Smooth muscle cell (in vitro differentiated cells): ENCODE data around the gene GPR173. TPM values are rescaled to one million over a fixed set of nuclear protein-coding genes. Genes with fewer than 3 reads are reported as not detected.

ENCODE experiments used
- DNase-seq: peaks from one replicate; lab custom pipeline; 2025; ENCODE audit not compliant: unreplicated experiment; lab: John Stamatoyannopoulos, UW
- H2AFZ ChIP-seq: fragments of 200-600 bp; sonication (generic); 2 replicates; pipeline ENCODE4 v1.6.0; 2016; ENCODE audit warnings: antibody characterized with exemption, low read depth, mild to moderate bottlenecking
- H3F3A ChIP-seq: fragments of 200-600 bp; sonication (generic); 2 replicates; pipeline ENCODE4 v1.6.0; 2017; ENCODE audit warnings: antibody characterized with exemption, low read depth
- H3K27ac ChIP-seq: fragments of 200-600 bp; sonication (generic); 2 replicates; pipeline ENCODE4 v1.5.1; 2016; ENCODE audit warnings: low read depth, mild to moderate bottlenecking
- H3K27me3 ChIP-seq: fragments of 200-600 bp; sonication (generic); 2 replicates; pipeline ENCODE4 v1.6.1; 2016; ENCODE audit warnings: low read depth, mild to moderate bottlenecking
- H3K36me3 ChIP-seq: fragments of 200-600 bp; sonication (generic); 2 replicates; pipeline ENCODE4 v1.5.1; 2016; ENCODE audit warnings: low read depth
- H3K4me1 ChIP-seq: fragments of 200-600 bp; sonication (generic); 2 replicates; pipeline ENCODE4 v1.5.1; 2016; ENCODE audit warnings: low read depth
- H3K4me2 ChIP-seq: fragments of 200-600 bp; sonication (generic); 2 replicates; pipeline ENCODE4 v1.6.0; 2016; ENCODE audit warnings: mild to moderate bottlenecking
- H3K4me3 ChIP-seq: fragments of 200-600 bp; sonication (generic); 2 replicates; pipeline ENCODE4 v1.5.1; 2016; ENCODE audit warnings: mild to moderate bottlenecking
- H3K79me2 ChIP-seq: fragments of 200-600 bp; sonication (generic); 2 replicates; pipeline ENCODE4 v1.6.0; 2016; ENCODE audit warnings: low read depth, mild to moderate bottlenecking
- H3K9ac ChIP-seq: fragments of 200-600 bp; sonication (generic); 2 replicates; pipeline ENCODE4 v1.6.0; 2016; ENCODE audit warnings: low read depth
- H3K9me3 ChIP-seq: fragments of 200-600 bp; sonication (generic); replicated peaks from 2 replicates; pipeline ENCODE4 v1.5.1; 2016; ENCODE audit warnings: low read depth
- H4K20me1 ChIP-seq: fragments of 200-600 bp; sonication (generic); 2 replicates; pipeline ENCODE4 v1.6.0; 2016; ENCODE audit warnings: low read depth
- CTCF ChIP-seq: fragments of 200-600 bp; sonication (generic); IDR thresholded peaks from 2 replicates; pipeline ENCODE4 v1.5.1; 2017; ENCODE audit warnings: borderline replicate concordance, mild to moderate bottlenecking, antibody characterized with exemption; ENCODE audit not compliant: insufficient read depth, poor library complexity, severe bottlenecking
- WGBS: methylation state at CpG from one replicate; pipeline ENCODE4 v1.1.7; 2016; ENCODE audit warnings: low lambda C conversion rate; 5-methylcytosine and 5-hydroxymethylcytosine counted together
- polyA plus RNA-seq: library from polyadenylated mRNA; unstranded; fragments of >200 nt; fragmentation: Nextera tagmentation; extraction: Ambion mirVana; gene quantifications from 2 replicates; pipeline ENCODE4 v1.2.1, GENCODE V29; 2016
- total RNA-seq: library from RNA; depleted of rRNA; stranded (reverse); fragments of >200 nt; gene quantifications from 2 replicates; pipeline ENCODE4 v1.2.3, GENCODE V29; 2014

The GPR173 gene
- total and polyA plus RNA-seq, 2 experiments from 2014 or later = 0.63 to 5.5 TPM

GRCh38 chrX:53073115-53073586, 24.6 kb downstream of the GPR173 start:
- WGBS = 82% methylated on average over 6 of the region's 6 CpGs

GRCh38 chrX:53075011-53075410, 26.4 kb downstream of the GPR173 start:
- Histone ChIP-seq H3K27me3 (no peaks in the 10 kb centered on the region), H3K4me2 (no peak overlapping the region), H3K27ac (no peak overlapping the region), H3F3A (no peaks in the 10 kb centered on the region), H3K9ac (no peak overlapping the region), H3K36me3 (no peaks in the 10 kb centered on the region), H2AFZ (no peak overlapping the region), H4K20me1 (peaks cover 7% of the 10 kb centered on the region), H3K4me1 (peaks cover 3% of the 10 kb centered on the region), H3K9me3 (no peaks in the 10 kb centered on the region), H3K79me2 (no peaks in the 10 kb centered on the region), H3K4me3 (no peak overlapping the region)
- no peak for TF ChIP-seq CTCF
- 80% methylated on average over 7 of the region's 7 CpGs for WGBS
- DNase-seq = no peak

More at GRCh38 chrX:53073115-53073586, 24.6 kb downstream of the GPR173 start:
- no peak for TF ChIP-seq CTCF
- Histone ChIP-seq H3F3A (no peaks in the 10 kb centered on the region), H3K4me1 (peaks cover 3% of the 10 kb centered on the region), H3K9me3 (no peaks in the 10 kb centered on the region), H3K27me3 (no peaks in the 10 kb centered on the region), H3K27ac (no peak overlapping the region), H3K9ac (no peak overlapping the region), H2AFZ (no peak overlapping the region), H3K36me3 (no peaks in the 10 kb centered on the region), H3K79me2 (no peaks in the 10 kb centered on the region), H3K4me3 (no peak overlapping the region), H4K20me1 (peaks cover 7% of the 10 kb centered on the region), H3K4me2 (no peak overlapping the region)
- DNase-seq = no peak

- peaks cover 3% of the 10 kb centered on the region for H3K4me1 ChIP-seq
- no peaks in the 10 kb centered on the region for H3K79me2 ChIP-seq
- H3F3A ChIP-seq = no peaks in the 10 kb centered on the region
- H3K36me3 ChIP-seq = no peaks in the 10 kb centered on the region
- no peaks in the 10 kb centered on the region for H3K9me3 ChIP-seq
- no peak overlapping the region for H3K4me3 ChIP-seq
- peaks cover 5% of the 10 kb centered on the region for H4K20me1 ChIP-seq
- TF ChIP-seq CTCF = no peak
- H3K9ac ChIP-seq = no peak overlapping the region
- H2AFZ ChIP-seq = no peak overlapping the region
- no peak for DNase-seq
- 97% methylated on average over 21 of the region's 21 CpGs for WGBS
- H3K4me2 ChIP-seq = no peak overlapping the region
- no peak overlapping the region for H3K27ac ChIP-seq
- no peaks in the 10 kb centered on the region for H3K27me3 ChIP-seq
Observed at GRCh38 chrX:53076671-53077070, 28.1 kb downstream of the GPR173 start.
